Activated CD8-positive, alpha-beta memory T cell treated with anti-CD3 and anti-CD28 coated beads, Interleukin-2, amount 10 ng/mL, durations not matched to agents 7 days and 5 days (primary cell): ENCODE results near the gene CYP20A1. TPM values are rescaled to one million over a fixed set of nuclear protein-coding genes. Genes with fewer than 3 reads are reported as not detected.
"Not testable (repeated sequence)": the region's sequence is repeated elsewhere in the genome, so short reads cannot be mapped to it uniquely, and the experiment has no call there.

ENCODE experiments used
- ATAC-seq: fragments of 150-1000 bp; cut with Tn5 transposase; one replicate; pipeline ENCODE4 v1.10.0; 2021; ENCODE audit warnings: moderate library complexity
- CTCF ChIA-PET: fragments of 350-600 bp; sonication (Branson Sonifier 250); formaldehyde crosslinking; loops from one replicate; lab custom pipeline; 2021; ENCODE audit warnings: antibody characterized with exemption; lab: Charles Lee
- DNase-seq: peaks from one replicate; pipeline ENCODE4 v3.0.0-alpha.2; 2020
- H3K27ac Mint-ChIP-seq: one replicate; pipeline ENCODE4 v1.8.0; 2021; ENCODE audit warnings: mild to moderate bottlenecking, mixed read lengths
- H3K27me3 Mint-ChIP-seq: one replicate; pipeline ENCODE4 v1.8.0; 2021; ENCODE audit warnings: mixed read lengths
- H3K36me3 Mint-ChIP-seq: one replicate; pipeline ENCODE4 v1.8.0; 2021; ENCODE audit warnings: mild to moderate bottlenecking, mixed read lengths
- H3K4me1 Mint-ChIP-seq: one replicate; pipeline ENCODE4 v1.8.0; 2021; ENCODE audit warnings: mixed read lengths
- H3K4me3 Mint-ChIP-seq: one replicate; pipeline ENCODE4 v1.8.0; 2021; ENCODE audit warnings: mild to moderate bottlenecking, moderate library complexity, mixed read lengths
- H3K9me3 Mint-ChIP-seq: one replicate; pipeline ENCODE4 v1.8.0; 2022; ENCODE audit warnings: low read depth, mixed read lengths
- total RNA-seq, 2 experiments: library from RNA; stranded (reverse); gene quantifications; one replicate each; pipeline ENCODE4 v1.2.3, GENCODE V29; 2021

The CYP20A1 gene
- total RNA-seq = 10 to 100 TPM; 14.3 to 16.9 TPM

GRCh38 chr2:203238704-203239526 is at the start of gene CYP20A1:
Gene CYP20A1 (plus strand): TSS chr2:203239018. CDS start chr2:203239063, 45 bp downstream.
- H3K9me3 Mint-ChIP-seq = no peaks in the 10 kb centered on the region
- H3K27ac Mint-ChIP-seq = peak within 1 kb of the TSS; percentile 100
- H3K27me3 Mint-ChIP-seq = no peaks in the 10 kb centered on the region
- DNase-seq (peak; percentile 97), ATAC-seq (peak; percentile 88)
- peaks cover 31% of the 10 kb centered on the region for H3K4me1 Mint-ChIP-seq
- CTCF ChIA-PET = interaction anchor here (0.9 to 1.7 kb wide), 10 partner anchors 10 to 671 kb away, joined by 3 to 6 read pairs (median 3); partner anchors contain the start of gene WDR12
- H3K36me3 Mint-ChIP-seq = peaks cover 27% of the 10 kb centered on the region
- peak within 1 kb of the TSS; percentile 93 for H3K4me3 Mint-ChIP-seq

- H3K4me1 Mint-ChIP-seq, CTCF ChIA-PET, H3K27ac Mint-ChIP-seq, DNase-seq, ATAC-seq, H3K9me3 Mint-ChIP-seq, H3K27me3 Mint-ChIP-seq, H3K4me3 Mint-ChIP-seq: not testable (repeated sequence)
- peaks cover 13% of the 10 kb centered on the region for H3K36me3 Mint-ChIP-seq
Measured at GRCh38 chr2:203190547-203190946, 48.3 kb upstream of the CYP20A1 start.

GRCh38 chr2:203191026-203191425 is 47.8 kb upstream of the CYP20A1 start:
- not testable (repeated sequence) for H3K4me1 Mint-ChIP-seq, H3K27ac Mint-ChIP-seq, H3K4me3 Mint-ChIP-seq, H3K27me3 Mint-ChIP-seq, DNase-seq, ATAC-seq, H3K9me3 Mint-ChIP-seq
- peaks cover 12% of the 10 kb centered on the region for H3K36me3 Mint-ChIP-seq
- CTCF ChIA-PET = interaction anchor here (1.3 kb wide), 1 partner anchor 36 kb away, joined by 4 read pairs; no protein-coding TSS in a partner anchor

GRCh38 chr2:203191961-203192360 is 46.9 kb upstream of the CYP20A1 start:
- H3K27ac Mint-ChIP-seq = no peak overlapping the region
- H3K9me3 Mint-ChIP-seq = no peaks in the 10 kb centered on the region
- CTCF ChIA-PET = interaction anchor here (1.3 kb wide), 1 partner anchor 35 kb away, joined by 4 read pairs; no protein-coding TSS in a partner anchor
- DNase-seq = no peak
- H3K27me3 Mint-ChIP-seq = no peaks in the 10 kb centered on the region
- no peaks in the 10 kb centered on the region for H3K4me1 Mint-ChIP-seq
- no peak overlapping the region for H3K4me3 Mint-ChIP-seq
- peaks cover 12% of the 10 kb centered on the region for H3K36me3 Mint-ChIP-seq
- peak; percentile 30 for ATAC-seq

- Mint-ChIP-seq H3K27ac (no peak overlapping the region), H3K27me3 (no peaks in the 10 kb centered on the region), H3K4me3 (no peak overlapping the region), H3K36me3 (peaks cover 6% of the 10 kb centered on the region), H3K4me1 (no peaks in the 10 kb centered on the region), H3K9me3 (no peaks in the 10 kb centered on the region)
- DNase-seq (no peak), ATAC-seq (no peak)
- CTCF ChIA-PET = no interaction called here
Measured at GRCh38 chr2:203195331-203196036, 43.3 kb upstream of the CYP20A1 start.

GRCh38 chr2:203200866-203201265 is 38.0 kb upstream of the CYP20A1 start:
- Mint-ChIP-seq H3K4me1 (no peaks in the 10 kb centered on the region), H3K27me3 (no peaks in the 10 kb centered on the region), H3K9me3 (no peaks in the 10 kb centered on the region), H3K27ac (no peak overlapping the region), H3K4me3 (no peak overlapping the region), H3K36me3 (no peaks in the 10 kb centered on the region)
- DNase-seq (no peak), ATAC-seq (no peak)
- CTCF ChIA-PET = no interaction called here

- ATAC-seq (no peak), DNase-seq (no peak)
- H3K4me1 Mint-ChIP-seq = no peaks in the 10 kb centered on the region
- no peaks in the 10 kb centered on the region for H3K9me3 Mint-ChIP-seq
- CTCF ChIA-PET = no interaction called here
- no peaks in the 10 kb centered on the region for H3K36me3 Mint-ChIP-seq
- H3K4me3 Mint-ChIP-seq = no peak overlapping the region
- H3K27ac Mint-ChIP-seq = no peak overlapping the region
- H3K27me3 Mint-ChIP-seq = no peaks in the 10 kb centered on the region
Measured at GRCh38 chr2:203201426-203201825, 37.4 kb upstream of the CYP20A1 start.

GRCh38 chr2:203209538-203209937 is 29.3 kb upstream of the CYP20A1 start:
- Mint-ChIP-seq H3K36me3 (no peaks in the 10 kb centered on the region), H3K9me3 (no peaks in the 10 kb centered on the region), H3K4me1 (peaks cover 1% of the 10 kb centered on the region), H3K4me3 (no peak overlapping the region), H3K27me3 (no peaks in the 10 kb centered on the region), H3K27ac (no peak overlapping the region)
- no peak for ATAC-seq
- CTCF ChIA-PET = no interaction called here
- no peak for DNase-seq

GRCh38 chr2:203225423-203226039 is 13.3 kb upstream of the CYP20A1 start:
- CTCF ChIA-PET = interaction anchor here (0.6 to 2.3 kb wide), 10 partner anchors 7 to 685 kb away, joined by 3 to 11 read pairs (median 3); no protein-coding TSS in a partner anchor
- Mint-ChIP-seq H3K9me3 (peaks cover 2% of the 10 kb centered on the region), H3K36me3 (no peaks in the 10 kb centered on the region), H3K27me3 (no peaks in the 10 kb centered on the region), H3K4me3 (no peak overlapping the region), H3K4me1 (no peaks in the 10 kb centered on the region), H3K27ac (no peak overlapping the region)
- no peak for DNase-seq
- peak; percentile 57 for ATAC-seq

GRCh38 chr2:203229674-203230073 is 9.1 kb upstream of the CYP20A1 start:
- ATAC-seq, H3K4me3 Mint-ChIP-seq, CTCF ChIA-PET, H3K36me3 Mint-ChIP-seq, H3K27ac Mint-ChIP-seq, DNase-seq, H3K9me3 Mint-ChIP-seq, H3K27me3 Mint-ChIP-seq, H3K4me1 Mint-ChIP-seq: not testable (repeated sequence)

- no peak for ATAC-seq
- CTCF ChIA-PET = interaction anchor here (0.9 to 1.6 kb wide), 4 partner anchors 13 to 578 kb away, joined by 3 to 6 read pairs (median 3); no protein-coding TSS in a partner anchor
- no peak for DNase-seq
- H3K4me1 Mint-ChIP-seq = peaks cover 26% of the 10 kb centered on the region
- H3K9me3 Mint-ChIP-seq = no peaks in the 10 kb centered on the region
- H3K27ac Mint-ChIP-seq = peak overlapping the region; percentile 100
- peak overlapping the region; percentile 93 for H3K4me3 Mint-ChIP-seq
- no peaks in the 10 kb centered on the region for H3K27me3 Mint-ChIP-seq
- peaks cover 18% of the 10 kb centered on the region for H3K36me3 Mint-ChIP-seq
Measured at GRCh38 chr2:203237346-203238238, 1.2 kb upstream of the CYP20A1 start.

GRCh38 chr2:203238292-203238703 is 520 bp upstream of the CYP20A1 start:
- DNase-seq (no peak), ATAC-seq (no peak)
- Mint-ChIP-seq H3K9me3 (no peaks in the 10 kb centered on the region), H3K4me1 (peaks cover 31% of the 10 kb centered on the region), H3K27ac (peak overlapping the region; percentile 100), H3K36me3 (peaks cover 24% of the 10 kb centered on the region), H3K4me3 (peak overlapping the region; percentile 93), H3K27me3 (no peaks in the 10 kb centered on the region)
- CTCF ChIA-PET = interaction anchor here (0.9 to 1.7 kb wide), 6 partner anchors 14 to 671 kb away, joined by 3 to 6 read pairs (median 3); no protein-coding TSS in a partner anchor
